HG03280 (cell line): ENCODE measurements around the gene ASNS.
"Not testable (repeated sequence)": the region's sequence is repeated elsewhere in the genome, so short reads cannot be mapped to it uniquely, and the experiment has no call there.

Experiments used
- ATAC-seq: cut with Tn5 transposase; IDR thresholded peaks from one replicate; pipeline ENCODE4 v1.9.1; 2021; ENCODE audit warnings: mild to moderate bottlenecking, moderate library complexity; ENCODE audit not compliant: unreplicated experiment

The ASNS gene

DNA sequence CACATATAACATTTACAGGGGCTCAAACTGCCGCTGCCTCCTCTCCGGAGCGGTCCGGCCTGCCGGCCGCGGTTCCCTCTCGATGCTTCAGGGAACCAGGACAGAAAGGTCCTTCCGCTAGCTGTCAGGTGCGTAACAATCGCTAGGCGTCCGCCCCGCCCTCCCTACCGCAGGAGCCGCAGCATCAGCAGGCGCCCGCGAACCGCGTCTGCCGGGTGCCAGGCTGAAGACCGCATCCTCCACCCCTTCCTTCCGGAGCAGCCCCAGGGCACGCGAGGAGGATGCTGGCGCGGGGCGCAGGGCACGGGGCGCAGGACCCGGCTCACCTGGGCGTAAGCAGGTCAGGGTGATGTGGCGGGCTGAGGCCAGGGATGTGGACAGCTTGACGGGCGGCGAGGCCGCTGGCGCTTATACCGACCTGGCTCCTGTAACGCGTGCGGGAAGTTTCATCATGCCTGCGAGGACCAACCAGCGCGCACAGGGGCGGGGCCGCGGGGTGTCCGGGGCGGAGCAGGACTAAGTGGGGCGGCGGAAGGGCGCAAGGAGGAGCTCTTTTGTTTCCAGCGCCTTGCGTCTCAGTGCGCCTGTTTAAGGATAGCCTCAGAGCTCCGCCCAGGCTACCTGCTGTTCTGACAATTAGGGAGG, at the start of gene ASNS:
TSS of gene ASNS (minus strand) at position 384 of the 645 bp plus-strand sequence. CDS start 3,252 bp downstream, outside the sequence.
- peak; percentile 99 for ATAC-seq

- ATAC-seq, result not testable (repeated sequence)
Measured at GRCh38 chr7:97921254-97921653, 49.0 kb upstream of the ASNS start.

DNA sequence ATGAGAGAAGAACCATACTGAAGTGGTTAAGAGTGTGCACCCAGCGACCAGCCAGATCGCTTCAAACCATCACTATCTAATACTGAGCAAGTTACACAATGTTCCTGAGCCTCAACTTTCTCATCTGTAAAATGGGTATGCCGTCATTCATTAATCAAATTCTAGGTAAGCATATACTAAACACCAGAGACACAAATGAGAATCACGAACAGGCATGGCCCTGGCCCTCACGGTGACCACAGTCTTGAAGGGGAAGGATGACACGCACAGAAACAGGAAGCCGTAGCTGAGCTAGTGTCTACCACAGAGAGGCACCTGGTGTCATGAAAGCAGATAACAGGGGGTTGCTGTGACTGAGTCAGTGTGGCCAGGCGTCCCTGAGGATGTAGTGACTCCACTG, 43.1 kb upstream of the ASNS start:
- not testable (repeated sequence) for ATAC-seq

DNA sequence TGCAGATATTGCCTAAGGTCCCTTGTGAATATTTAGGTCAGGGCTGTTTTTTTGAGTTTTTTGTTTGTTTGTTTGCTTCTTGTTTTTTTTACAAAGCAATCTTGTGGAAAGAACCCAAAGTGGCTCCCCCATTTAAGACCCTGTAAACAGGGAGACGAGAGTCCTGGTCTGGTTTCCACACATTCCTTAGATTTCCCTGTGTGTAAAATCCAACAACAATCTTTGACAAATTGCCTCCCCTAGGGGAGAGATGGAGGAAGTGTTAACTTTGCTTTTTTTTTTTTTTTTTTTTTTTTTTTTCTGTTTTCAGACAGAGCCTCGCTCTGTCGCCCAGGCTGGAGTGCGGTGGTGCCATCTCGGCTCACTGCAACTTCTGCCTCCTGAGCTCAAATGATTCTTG, 40.1 kb upstream of the ASNS start:
- not testable (repeated sequence) for ATAC-seq

- ATAC-seq, result not testable (repeated sequence)
Measured at GRCh38 chr7:97896893-97897292, 24.7 kb upstream of the ASNS start.

- ATAC-seq, result not testable (repeated sequence)
Measured at GRCh38 chr7:97891721-97892120, 19.5 kb upstream of the ASNS start.

- not testable (repeated sequence) for ATAC-seq
Measured at GRCh38 chr7:97879527-97879926, 7.3 kb upstream of the ASNS start.

DNA sequence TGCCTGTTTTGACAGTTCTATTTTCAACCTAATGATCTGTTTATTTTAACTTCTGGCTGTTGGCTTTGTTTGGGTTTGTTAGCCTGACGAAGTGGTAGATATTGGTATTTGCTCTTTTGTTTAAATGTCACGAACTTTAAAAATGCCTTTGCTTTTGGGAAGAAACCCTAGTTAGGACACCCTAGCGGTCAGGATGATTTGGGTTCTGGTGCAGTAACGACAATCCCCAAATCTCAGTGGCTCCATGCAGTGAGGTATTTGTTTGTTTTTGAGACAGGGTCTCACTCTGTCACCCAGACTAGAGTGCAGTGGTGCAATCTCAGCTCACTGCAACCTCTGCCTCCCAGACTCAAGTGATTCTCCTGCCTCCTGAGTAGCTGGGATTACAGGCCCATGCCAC, 2.7 kb upstream of the ASNS start:
- not testable (repeated sequence) for ATAC-seq

DNA sequence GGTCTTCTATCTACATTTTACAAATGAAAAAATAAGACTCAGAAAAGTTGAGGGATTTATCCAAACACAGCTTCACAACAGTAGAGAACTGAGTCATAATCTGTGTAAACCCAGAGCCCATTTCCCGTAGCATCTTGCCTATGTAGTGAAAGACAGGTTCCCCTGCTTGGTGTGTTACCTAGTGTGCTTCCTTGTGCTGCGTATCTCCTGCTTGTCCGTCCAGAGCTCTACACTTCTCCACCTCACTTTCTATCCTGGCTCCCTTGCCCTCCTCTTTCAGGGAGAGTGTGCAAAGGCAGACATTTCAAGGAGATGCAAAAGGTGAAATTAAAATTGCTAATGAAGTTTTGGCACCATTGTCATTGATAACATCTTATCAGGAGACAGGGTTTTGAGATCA, 1.4 kb upstream of the ASNS start:
- ATAC-seq, result no peak

DNA sequence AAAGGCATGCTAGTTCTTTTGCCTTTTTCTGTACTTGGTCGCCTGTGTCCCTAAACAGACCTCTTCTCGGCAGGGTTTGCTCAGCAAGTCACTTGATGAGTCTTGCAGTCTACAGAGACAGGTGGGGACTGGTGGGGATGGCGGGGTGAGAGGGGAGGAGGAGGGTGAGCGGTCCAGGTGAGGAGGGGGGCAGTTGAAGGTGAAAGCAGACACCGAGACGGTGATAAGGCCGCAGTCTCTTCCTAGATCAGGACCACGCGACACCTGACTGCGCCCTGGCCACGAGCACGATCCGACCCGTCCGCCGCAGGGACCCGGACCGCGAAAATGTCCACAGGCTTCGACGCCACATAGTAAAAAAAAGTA, 566 bp downstream of the ASNS start:
- ATAC-seq, result no peak

DNA sequence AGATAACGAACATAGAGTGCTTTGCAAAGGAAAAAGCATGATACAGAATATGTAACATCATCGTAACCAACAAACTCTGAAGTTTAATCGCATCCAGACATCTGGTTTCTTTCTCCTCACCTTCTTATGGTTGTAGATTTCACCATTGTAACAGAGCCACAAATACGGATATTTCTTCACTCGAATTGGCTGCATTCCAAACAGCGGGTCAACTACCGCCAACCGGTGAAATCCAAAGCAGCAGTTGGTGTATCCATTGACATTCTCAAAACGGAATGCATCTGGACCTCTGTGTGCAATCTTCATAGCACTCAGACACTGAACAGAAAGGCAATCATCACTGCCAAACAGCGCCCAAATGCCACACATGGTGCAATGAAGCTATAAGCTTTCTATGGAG, 3.4 kb downstream of the ASNS start:
- no peak for ATAC-seq

GRCh38 chr7:97868314-97868713, 3.9 kb downstream of the ASNS start:
- ATAC-seq, result no peak

DNA sequence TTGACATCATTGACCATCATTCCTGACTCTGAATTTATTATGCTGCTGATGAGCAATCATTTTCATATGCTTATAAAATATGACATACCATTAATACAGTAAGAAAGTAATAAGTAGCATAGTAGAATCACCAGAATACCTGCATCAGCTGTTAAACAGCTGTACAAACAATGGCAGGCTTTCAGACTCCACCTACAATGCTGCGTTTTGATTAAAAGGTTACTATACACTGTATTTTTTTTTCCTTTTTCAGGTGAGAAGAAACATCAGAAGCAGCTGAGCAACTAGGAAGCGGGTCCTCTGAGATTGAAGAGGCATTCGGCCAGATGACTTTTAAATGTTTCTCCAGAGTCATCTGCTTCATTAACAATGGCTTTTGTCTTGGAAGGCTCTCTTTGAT, 7.1 kb downstream of the ASNS start:
- ATAC-seq, result no peak

- ATAC-seq, result no peak
Measured at GRCh38 chr7:97859606-97860204, 12.5 kb downstream of the ASNS start.

- ATAC-seq, result no peak
Measured at GRCh38 chr7:97858221-97858620, 14.0 kb downstream of the ASNS start.

GRCh38 chr7:97857544-97857943, 14.7 kb downstream of the ASNS start:
- ATAC-seq, result no peak

- no peak for ATAC-seq
Measured at GRCh38 chr7:97851683-97852082, 20.5 kb downstream of the ASNS start.

DNA sequence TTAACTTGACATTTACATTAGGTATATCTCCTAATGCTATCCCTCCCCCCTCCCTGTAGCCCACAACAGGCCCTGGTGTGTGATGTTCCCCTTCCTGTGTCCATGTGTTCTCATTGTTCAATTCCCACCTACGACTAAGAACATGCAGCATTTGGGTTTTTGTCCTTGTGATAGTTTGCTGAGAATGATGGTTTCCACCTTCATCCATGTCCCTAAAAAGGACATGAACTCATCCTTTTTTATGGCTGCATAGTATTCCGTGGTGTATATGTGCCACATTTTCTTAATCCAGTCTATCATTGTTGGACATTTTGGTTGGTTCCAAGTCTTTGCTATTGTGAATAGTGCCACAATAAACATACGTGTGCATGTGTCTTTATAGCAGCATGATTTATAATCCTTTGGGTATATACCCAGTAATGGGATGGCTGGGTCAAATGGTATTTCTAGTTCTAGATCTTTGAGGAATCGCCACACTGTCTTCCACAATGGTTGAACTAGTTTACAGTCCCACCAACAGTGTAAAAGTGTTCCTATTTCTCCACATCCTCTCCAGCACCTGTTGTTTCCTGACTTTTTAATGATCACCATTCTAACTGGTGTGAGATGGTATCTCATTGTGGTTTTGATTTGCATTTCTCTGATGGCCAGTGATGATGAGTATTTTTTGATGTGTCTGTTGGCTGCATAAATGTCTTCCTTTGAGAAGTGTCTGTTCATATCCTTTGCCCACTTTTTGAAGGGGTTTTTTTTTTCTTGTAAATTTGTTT, 21.8 kb downstream of the ASNS start:
- ATAC-seq, result not testable (repeated sequence)

GRCh38 chr7:97847791-97848190, 24.4 kb downstream of the ASNS start:
- ATAC-seq, result no peak

GRCh38 chr7:97846945-97847344, 25.3 kb downstream of the ASNS start:
- ATAC-seq, result no peak

DNA sequence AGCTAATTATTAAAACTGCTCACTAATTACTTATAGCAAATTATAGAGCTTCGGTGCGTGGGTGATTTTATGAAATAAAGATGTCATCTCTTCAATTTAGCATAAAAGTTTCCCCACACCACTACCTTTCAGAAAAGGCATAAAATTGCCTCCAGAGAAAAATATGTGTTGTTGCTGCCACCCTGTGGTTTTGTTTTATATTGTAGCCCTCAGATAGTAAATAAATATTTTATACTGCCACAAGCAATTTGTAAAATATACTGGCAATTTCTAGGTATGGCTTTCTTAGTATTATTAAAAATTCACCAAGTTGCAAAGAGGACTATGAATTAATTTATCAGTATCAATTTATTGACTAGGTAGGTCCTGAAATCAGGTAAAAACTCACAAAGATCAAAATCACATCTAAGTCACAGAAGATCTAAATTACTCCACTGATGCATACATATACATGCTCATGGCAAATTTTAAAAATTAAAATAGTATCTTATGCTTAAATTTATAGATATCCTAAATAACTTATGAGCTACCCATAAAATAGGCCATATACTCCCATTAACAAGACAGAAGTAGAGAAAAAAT, 26.5 kb downstream of the ASNS start:
- ATAC-seq, result peak; percentile 62

DNA sequence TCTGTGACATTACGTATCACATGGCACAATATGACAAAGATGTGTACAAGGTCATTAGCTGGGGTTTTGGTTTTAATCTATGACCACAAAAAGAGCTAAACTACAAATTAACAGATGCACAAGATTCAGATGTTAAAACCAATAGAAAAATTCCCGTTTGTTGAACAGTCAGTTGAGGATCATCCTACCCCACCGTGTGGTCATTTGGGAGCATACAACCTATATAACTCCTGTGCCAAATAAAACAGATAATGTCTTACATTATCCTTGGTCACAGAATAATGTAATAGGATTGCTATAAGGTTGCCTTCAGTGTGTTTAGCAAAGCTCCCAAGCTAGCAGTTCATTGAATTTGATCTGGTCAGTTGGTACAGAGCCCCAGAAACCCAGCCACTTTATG, 28.2 kb downstream of the ASNS start:
- ATAC-seq, result no peak
